RPMI7951 (cell line): Measurements from ENCODE around the gene RMDN3. TPM values are rescaled to one million over a fixed set of nuclear protein-coding genes. Genes with fewer than 3 reads are reported as not detected.

Experiments
- DNase-seq: peaks from one replicate; pipeline ENCODE4 v3.0.0-alpha.2; 2012; ENCODE audit warnings: low read depth
- total RNA-seq: library from RNA; depleted of rRNA; stranded (reverse); fragments of >200 nt; shearing (Covaris generic); gene quantifications from 2 replicates; pipeline ENCODE4 v1.2.3, GENCODE V29; 2014; rRNA removed

The RMDN3 gene
- total RNA-seq, 1 experiment from 2014 or later, result 13.6 TPM

- DNase-seq, result no peak
Measured at GRCh38 chr15:40693904-40694687, 61.0 kb downstream of the RMDN3 start.

GRCh38 chr15:40691737-40692136, 63.3 kb downstream of the RMDN3 start:
- no peak for DNase-seq

GRCh38 chr15:40688932-40689799, 65.9 kb downstream of the RMDN3 start:
- no peak for DNase-seq

Other genes with a start within 250 kb of the RMDN3 start
- 24.8 and 53.7 TPM in 2 replicates for gene CCDC32, start 190.2 kb downstream of the RMDN3 start, total RNA-seq
- gene RPUSD2, start 186.0 kb downstream of the RMDN3 start, total RNA-seq, result 12.2 and 13.2 TPM in 2 replicates
- 69.5 and 90.1 TPM in 2 replicates for gene KNL1, start 161.0 kb downstream of the RMDN3 start, total RNA-seq
- 13.8 and 15.7 TPM in 2 replicates for gene RAD51, start 60.1 kb downstream of the RMDN3 start, total RNA-seq
- gene GCHFR, start 8.8 kb upstream of the RMDN3 start, total RNA-seq, result 4.6 and 6.1 TPM in 2 replicates
- not detected in 2 replicates for gene C15orf62, start 14.7 kb upstream of the RMDN3 start, total RNA-seq
- 38.3 and 54.4 TPM in 2 replicates for gene ZFYVE19, start 51.8 kb upstream of the RMDN3 start, total RNA-seq
- gene DNAJC17, start 52.2 kb upstream of the RMDN3 start, total RNA-seq, result 36.3 and 36.9 TPM in 2 replicates
- gene PPP1R14D, start 73.5 kb upstream of the RMDN3 start, total RNA-seq, result not detected in 2 replicates
- not detected in 2 replicates for gene SPINT1, start 88.8 kb upstream of the RMDN3 start, total RNA-seq
- gene RHOV, start 119.0 kb upstream of the RMDN3 start, total RNA-seq, result 0.12 and 0.20 TPM in 2 replicates
- 14.9 and 18.4 TPM in 2 replicates for gene VPS18, start 139.2 kb upstream of the RMDN3 start, total RNA-seq
- 2.5 and 2.6 TPM in 2 replicates for gene DLL4, start 174.1 kb upstream of the RMDN3 start, total RNA-seq
- 6.8 and 9.5 TPM in 2 replicates for gene CHAC1, start 198.2 kb upstream of the RMDN3 start, total RNA-seq